Small intestine (tissue), 7 donors: ENCODE measurements around the gene NEU1. TPM values are rescaled to one million over a fixed set of nuclear protein-coding genes. Genes with fewer than 3 reads are reported as not detected.

ENCODE experiments used
- DNase-seq, 2 donors: peaks; one replicate each; pipeline versions ENCODE4 v3.0.0 to v3.0.0-alpha.2; 2013
- FAIRE-seq: peaks from 2 replicates; lab custom pipeline; 2012; peaks lifted over from hg19 to GRCh38; lab: Jason Lieb, UNC
- H3K27ac ChIP-seq, 3 donors: one replicate each; pipeline ENCODE4 v1.5.1; 2013; ENCODE audit warnings: low read length in 2 of 3, mild to moderate bottlenecking in 2 of 3, control low read depth in 1 of 3, inconsistent platforms in 1 of 3, low read depth in 1 of 3, moderate library complexity in 1 of 3
- H3K27me3 ChIP-seq, 3 donors: one replicate each; pipeline ENCODE4 v1.6.1; 2013; ENCODE audit warnings: low read length in 3 of 3, inconsistent platforms in 1 of 3; ENCODE audit not compliant: control insufficient read depth in 3 of 3, insufficient read depth in 3 of 3
- H3K36me3 ChIP-seq, 3 donors: one replicate each; pipeline ENCODE4 v1.6.1; 2013; ENCODE audit warnings: low read length in 3 of 3, inconsistent platforms in 1 of 3, low read depth in 1 of 3, mild to moderate bottlenecking in 1 of 3, moderate library complexity in 1 of 3; ENCODE audit not compliant: control insufficient read depth in 3 of 3, insufficient read depth in 2 of 3
- H3K4me1 ChIP-seq, 3 donors: one replicate each; pipeline ENCODE4 v1.6.1; 2013; ENCODE audit warnings: low read length in 2 of 3, inconsistent platforms in 1 of 3, low read depth in 1 of 3, mild to moderate bottlenecking in 1 of 3, moderate library complexity in 1 of 3; ENCODE audit not compliant: control insufficient read depth in 3 of 3, insufficient read depth in 2 of 3
- H3K4me3 ChIP-seq, 3 donors: one replicate each; pipeline ENCODE4 v1.5.1; 2013; ENCODE audit warnings: low read length in 3 of 3, control low read depth in 1 of 3, inconsistent platforms in 1 of 3, low read depth in 1 of 3, mild to moderate bottlenecking in 1 of 3, moderate library complexity in 1 of 3
- H3K9me3 ChIP-seq, 2 donors: one replicate each; pipeline ENCODE4 v1.6.1; 2013; ENCODE audit warnings: low read depth in 1 of 2, low read length in 1 of 2; ENCODE audit not compliant: control insufficient read depth in 2 of 2, insufficient read depth in 1 of 2
- WGBS, 3 donors: extraction: QIAGEN DNeasy Blood & Tissue Kit; methylation state at CpG; one replicate each; pipeline ENCODE4 v1.1.7; 2013; 5-methylcytosine and 5-hydroxymethylcytosine counted together
- polyA plus RNA-seq, 4 donors: library from polyadenylated mRNA; stranded (reverse) in 3 of 4; unstranded in 1 of 4; fragments of 200-250 nt in 3 of 4; fragments of 120-200 nt in 1 of 4; gene quantifications; one replicate each; pipeline versions ENCODE4 v1.2.1 to v1.2.3, GENCODE V29; 2013
- donor health status: healthy with polysubstance abuse.
- donor health status: control.
- donor health status: control.
- donor health status: Bipolar disorder and iron deficiency.
- donor health status: healthy.

The NEU1 gene
- polyA plus RNA-seq, 4 donors: 24.8 to 466 (median 37.4) TPM

DNA sequence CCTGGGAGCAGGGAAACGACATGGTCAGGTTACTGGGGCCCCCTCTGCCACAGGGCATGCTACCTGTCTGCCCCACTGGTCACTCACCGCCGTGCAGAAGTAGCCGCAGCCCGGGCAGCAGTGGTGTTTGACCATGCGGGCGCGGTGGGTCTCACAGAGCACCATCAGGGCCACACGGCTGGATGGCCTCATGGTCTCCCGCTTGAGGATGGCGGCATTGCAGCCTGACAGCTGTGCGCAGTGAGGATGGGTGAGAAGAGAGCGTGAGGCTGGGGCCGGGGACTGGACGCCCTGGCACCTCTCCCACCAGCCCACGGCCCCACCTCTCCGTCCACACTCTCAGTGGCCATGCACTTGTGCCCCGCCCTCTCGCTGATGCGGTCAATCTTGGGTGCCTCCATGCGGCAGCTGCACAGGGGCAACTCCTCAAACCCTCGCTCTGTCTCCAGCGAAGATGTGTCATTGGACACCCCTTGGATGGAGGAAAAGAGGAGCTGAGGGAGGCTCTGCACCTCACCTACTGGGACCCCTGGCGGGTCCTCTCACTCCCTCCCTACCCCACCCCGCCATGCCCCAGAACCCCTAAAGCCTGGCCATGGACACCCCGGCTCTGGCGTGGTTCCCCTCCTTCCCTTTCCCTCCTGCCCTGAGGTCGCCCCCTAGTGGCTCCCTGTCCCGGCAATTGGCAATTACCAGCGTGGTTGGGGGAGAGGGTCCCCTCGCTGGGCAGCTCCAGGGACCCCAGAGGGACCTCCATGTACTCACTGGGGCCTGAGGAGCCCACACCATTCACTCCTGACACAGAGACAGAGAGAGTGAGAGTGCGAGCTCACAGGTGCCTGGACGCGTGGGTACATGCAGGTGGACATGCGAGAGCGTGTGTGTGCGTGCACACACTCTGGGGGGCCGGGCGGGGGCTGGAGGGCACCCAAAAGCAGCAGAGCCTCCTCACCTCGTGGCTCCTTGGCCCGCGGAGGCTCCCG is 25.9 kb upstream of the NEU1 start:
- Histone ChIP-seq H3K27ac (no peak overlapping the region), H3K4me1 (no peaks in the 10 kb centered on the region), H3K9me3 (no peaks in the 10 kb centered on the region), H3K27me3 (no peaks in the 10 kb centered on the region), H3K4me3 (no peak overlapping the region), H3K36me3 (peaks cover 10 to 85% (median 25%) of the 10 kb centered on the region in 3 donors)
- DNase-seq: peak; percentile 27 to 50
- WGBS, 3 donors: 77 to 81% (median 78%) methylated on average over 41 to 43 of the region's 43 CpGs
- FAIRE-seq: no peak

DNA sequence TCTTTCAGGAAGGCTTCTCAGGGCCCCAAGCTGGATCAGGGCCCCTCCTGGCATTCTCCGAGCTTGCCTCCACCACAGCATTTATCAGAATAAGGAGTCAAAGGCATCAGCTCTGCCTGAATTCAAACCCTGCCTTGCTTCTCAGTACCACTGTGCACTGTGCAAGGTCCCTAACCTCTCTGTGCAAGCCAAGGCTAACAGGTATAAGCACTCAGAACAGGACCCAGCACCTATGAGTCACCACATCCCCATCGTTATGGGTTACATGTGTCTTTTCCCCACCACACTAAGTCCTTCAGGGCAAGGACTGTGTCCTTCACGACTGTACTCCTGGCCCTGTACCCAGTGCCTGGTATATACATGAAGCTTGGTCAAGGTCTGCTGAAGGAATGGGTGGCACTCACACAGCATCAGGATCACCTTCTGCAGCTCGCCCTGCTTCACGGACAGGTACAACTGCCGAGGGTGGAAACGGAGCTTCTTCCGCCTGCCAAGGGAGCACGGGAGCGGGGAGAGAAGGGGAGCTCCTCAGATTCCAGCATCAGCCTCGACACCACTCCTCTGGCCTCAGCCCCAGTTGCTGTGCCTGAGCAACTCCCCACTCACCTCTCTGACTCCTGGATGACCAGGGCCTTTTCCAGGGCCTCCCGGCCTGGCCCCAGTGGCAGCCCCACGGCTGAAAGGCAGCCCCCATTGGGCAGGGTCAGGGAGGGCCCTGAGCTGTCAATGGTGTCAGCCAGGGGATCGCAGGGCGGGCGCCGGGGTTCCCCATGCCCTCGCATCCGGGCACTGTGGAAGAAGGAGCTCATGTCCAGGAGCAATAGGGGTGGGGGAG is 24.8 kb upstream of the NEU1 start:
- Histone ChIP-seq H3K4me3 (no peak overlapping the region), H3K36me3 (peaks cover 5 to 87% (median 24%) of the 10 kb centered on the region in 3 donors), H3K27me3 (no peaks in the 10 kb centered on the region), H3K27ac (no peak overlapping the region), H3K4me1 (no peaks in the 10 kb centered on the region), H3K9me3 (no peaks in the 10 kb centered on the region)
- WGBS, 3 donors: 85 to 92% (median 86%) methylated on average over 15 to 19 of the region's 19 CpGs
- no peak for DNase-seq
- no peak for FAIRE-seq

DNA sequence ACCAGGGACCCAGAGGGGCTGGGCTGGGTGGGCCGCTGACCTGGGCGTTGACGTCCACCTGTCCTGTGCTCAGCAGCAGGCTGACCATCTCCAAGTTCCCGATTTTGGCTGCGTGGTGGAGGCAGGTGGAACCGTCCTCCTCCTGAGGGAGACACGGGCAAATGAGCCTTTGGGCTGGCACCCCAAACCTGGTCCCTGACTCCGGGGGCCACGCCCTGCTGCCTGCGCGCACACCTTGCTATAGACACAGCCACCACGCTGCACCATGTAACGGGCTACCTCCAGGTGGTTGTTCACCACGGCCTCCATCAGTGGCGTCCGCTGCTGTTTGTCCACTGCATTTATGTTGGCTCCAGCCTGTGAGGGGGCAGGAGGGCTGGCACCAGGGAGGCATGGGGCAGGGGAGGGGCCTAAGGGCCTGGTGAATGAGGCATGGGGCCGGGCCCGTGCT is 23.9 kb upstream of the NEU1 start:
- H3K4me3 ChIP-seq: no peak overlapping the region
- no peaks in the 10 kb centered on the region for H3K9me3 ChIP-seq
- no peaks in the 10 kb centered on the region for H3K4me1 ChIP-seq
- 88 to 93% (median 90%) methylated on average over 13 to 18 of the region's 18 CpGs for WGBS, 3 donors
- DNase-seq (no peak), FAIRE-seq (no peak)
- no peaks in the 10 kb centered on the region for H3K27me3 ChIP-seq
- H3K36me3 ChIP-seq: peaks cover 5 to 86% (median 24%) of the 10 kb centered on the region in 3 donors
- no peak overlapping the region for H3K27ac ChIP-seq

- H3K27ac ChIP-seq: no peak overlapping the region
- H3K4me1 ChIP-seq: peaks cover 0 to 4% (median 0%) of the 10 kb centered on the region in 3 donors
- no peak for FAIRE-seq
- no peaks in the 10 kb centered on the region for H3K9me3 ChIP-seq
- H3K4me3 ChIP-seq: no peak overlapping the region
- no peaks in the 10 kb centered on the region for H3K27me3 ChIP-seq
- no peak for DNase-seq
- H3K36me3 ChIP-seq: peaks cover 8 to 97% (median 35%) of the 10 kb centered on the region in 3 donors
- 95 to 96% (median 96%) methylated on average over 17 to 22 of the region's 22 CpGs for WGBS, 3 donors
Observed at GRCh38 chr6:31884528-31885035, 22.0 kb upstream of the NEU1 start.

DNA sequence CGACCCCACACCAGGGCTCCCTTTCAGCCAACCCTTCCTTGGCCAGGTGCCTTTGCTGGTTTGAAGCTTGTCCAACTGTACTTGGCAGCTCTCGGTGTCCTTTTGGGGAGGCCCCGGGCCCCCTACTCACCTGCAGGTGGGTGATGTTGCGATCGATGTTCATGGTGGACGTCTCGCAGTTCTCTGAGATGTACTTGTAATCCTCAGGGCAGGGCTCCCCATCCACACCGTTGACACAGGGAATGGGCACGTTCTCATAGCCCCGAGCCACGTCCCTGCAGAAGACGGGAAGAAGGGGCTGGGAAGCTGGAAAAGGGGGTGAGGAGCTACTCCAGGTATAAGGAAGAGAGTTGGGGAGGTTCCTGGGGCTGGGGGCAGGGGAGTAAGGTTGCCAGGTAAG is 21.1 kb upstream of the NEU1 start:
- H3K36me3 ChIP-seq: peaks cover 8 to 91% (median 31%) of the 10 kb centered on the region in 3 donors
- H3K27me3 ChIP-seq: no peaks in the 10 kb centered on the region
- H3K27ac ChIP-seq: no peak overlapping the region
- 90 to 94% (median 94%) methylated on average over 12 of the region's 12 CpGs for WGBS, 3 donors
- H3K9me3 ChIP-seq: no peaks in the 10 kb centered on the region
- FAIRE-seq (no peak), DNase-seq (no peak)
- no peak overlapping the region for H3K4me3 ChIP-seq
- H3K4me1 ChIP-seq: peaks cover 0 to 10% (median 0%) of the 10 kb centered on the region in 3 donors

DNA sequence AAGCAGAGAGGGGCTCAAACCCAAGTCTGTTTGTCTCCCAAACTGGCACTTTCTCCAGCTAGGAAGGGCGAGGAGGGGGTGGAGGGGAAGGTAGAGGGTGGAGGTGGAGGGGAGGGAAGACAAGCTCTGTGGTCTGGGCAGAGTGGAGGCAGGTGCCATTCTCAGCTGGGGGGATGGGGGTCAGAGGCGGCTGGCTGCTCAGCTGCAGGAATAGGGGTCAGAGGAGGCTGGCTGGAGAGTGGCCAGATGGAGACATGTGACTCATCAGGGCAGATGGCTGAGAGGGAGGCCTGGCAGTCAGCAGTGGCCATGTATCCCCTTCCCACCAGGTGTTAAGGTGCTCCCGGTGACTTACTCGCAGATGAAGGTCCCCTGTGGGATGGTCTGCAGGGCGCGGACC is 19.7 kb upstream of the NEU1 start:
- H3K4me1 ChIP-seq: peaks cover 0 to 11% (median 0%) of the 10 kb centered on the region in 3 donors
- peaks cover 8 to 78% (median 23%) of the 10 kb centered on the region in 3 donors for H3K36me3 ChIP-seq
- H3K4me3 ChIP-seq: no peak overlapping the region
- FAIRE-seq (no peak), DNase-seq (no peak)
- H3K27ac ChIP-seq: no peak overlapping the region
- H3K27me3 ChIP-seq: no peaks in the 10 kb centered on the region
- WGBS, 3 donors: 85 to 95% (median 87%) methylated on average over 5 to 6 of the region's 6 CpGs
- no peaks in the 10 kb centered on the region for H3K9me3 ChIP-seq

DNA sequence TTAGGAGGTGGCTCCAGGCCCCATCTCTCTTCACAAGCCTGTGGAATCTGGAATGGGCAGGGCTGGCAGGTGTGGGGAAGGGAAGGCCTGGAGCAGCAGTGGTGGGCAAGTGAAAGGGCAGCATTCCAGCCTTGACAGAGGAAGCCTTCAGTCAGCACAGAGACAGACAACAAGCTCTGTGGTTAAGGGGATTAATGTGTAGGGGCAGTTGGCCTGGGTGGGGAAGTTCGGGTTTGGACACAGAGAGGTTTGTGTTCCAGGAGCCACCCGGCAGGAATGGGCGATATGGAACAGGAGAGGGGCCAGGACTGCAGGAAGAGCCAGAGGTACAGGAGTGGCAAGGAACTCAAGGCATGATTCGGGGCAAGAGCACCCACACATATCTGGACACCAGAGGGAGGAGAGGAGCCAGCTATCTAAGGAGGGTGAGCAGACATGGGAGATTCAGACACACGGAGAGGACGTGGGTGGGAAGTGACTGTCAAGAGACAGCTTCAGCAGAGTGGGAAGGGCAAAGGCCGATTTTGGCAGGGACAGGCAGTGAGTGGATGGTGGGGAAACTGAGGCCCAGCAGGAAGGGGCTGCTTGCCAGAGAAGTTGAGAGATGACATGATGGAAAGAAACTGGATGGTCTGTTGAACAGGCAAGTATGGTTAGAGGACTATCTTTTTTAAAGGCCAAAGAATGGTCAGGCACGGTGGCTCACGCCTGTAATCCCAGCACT is 18.7 kb upstream of the NEU1 start:
- Histone ChIP-seq H3K27me3 (no peaks in the 10 kb centered on the region), H3K27ac (no peak overlapping the region), H3K36me3 (peaks cover 8 to 75% (median 21%) of the 10 kb centered on the region in 3 donors), H3K9me3 (no peaks in the 10 kb centered on the region), H3K4me3 (no peak overlapping the region), H3K4me1 (peaks cover 0 to 22% (median 0%) of the 10 kb centered on the region in 3 donors)
- DNase-seq (no peak), FAIRE-seq (no peak)
- 87 to 92% (median 88%) methylated on average over 9 of the region's 9 CpGs for WGBS, 3 donors
